ENCODE measurements around the gene ZNF641. TPM values are rescaled to one million over a fixed set of nuclear protein-coding genes. Genes with fewer than 3 reads are reported as not detected.
A peak's percentile ranks its signal among the peaks of the same experiment; 100 is the strongest.

The ZNF641 gene
- 10 to 100 TPM; 17.5 to 35.5 (median 20.5) TPM for total RNA-seq

GRCh38 chr12:48350249-48351021 is at the start of gene ZNF641:
Gene ZNF641 (minus strand): TSS chr12:48350919. CDS start chr12:48348090, 2,829 bp downstream.
- TF ChIP-seq, protein P1, sequence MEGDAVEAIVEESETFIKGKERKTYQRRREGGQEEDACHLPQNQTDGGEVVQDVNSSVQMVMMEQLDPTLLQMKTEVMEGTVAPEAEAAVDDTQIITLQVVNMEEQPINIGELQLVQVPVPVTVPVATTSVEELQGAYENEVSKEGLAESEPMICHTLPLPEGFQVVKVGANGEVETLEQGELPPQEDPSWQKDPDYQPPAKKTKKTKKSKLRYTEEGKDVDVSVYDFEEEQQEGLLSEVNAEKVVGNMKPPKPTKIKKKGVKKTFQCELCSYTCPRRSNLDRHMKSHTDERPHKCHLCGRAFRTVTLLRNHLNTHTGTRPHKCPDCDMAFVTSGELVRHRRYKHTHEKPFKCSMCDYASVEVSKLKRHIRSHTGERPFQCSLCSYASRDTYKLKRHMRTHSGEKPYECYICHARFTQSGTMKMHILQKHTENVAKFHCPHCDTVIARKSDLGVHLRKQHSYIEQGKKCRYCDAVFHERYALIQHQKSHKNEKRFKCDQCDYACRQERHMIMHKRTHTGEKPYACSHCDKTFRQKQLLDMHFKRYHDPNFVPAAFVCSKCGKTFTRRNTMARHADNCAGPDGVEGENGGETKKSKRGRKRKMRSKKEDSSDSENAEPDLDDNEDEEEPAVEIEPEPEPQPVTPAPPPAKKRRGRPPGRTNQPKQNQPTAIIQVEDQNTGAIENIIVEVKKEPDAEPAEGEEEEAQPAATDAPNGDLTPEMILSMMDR (IDR thresholded peaks at IDR 0.05), result no peak
- ATAC-seq (ENCODE audit: low FRiP score) (peak; percentile 95), DNase-seq (ENCODE audit: low spot score) (peak; percentile 46)

DNA sequence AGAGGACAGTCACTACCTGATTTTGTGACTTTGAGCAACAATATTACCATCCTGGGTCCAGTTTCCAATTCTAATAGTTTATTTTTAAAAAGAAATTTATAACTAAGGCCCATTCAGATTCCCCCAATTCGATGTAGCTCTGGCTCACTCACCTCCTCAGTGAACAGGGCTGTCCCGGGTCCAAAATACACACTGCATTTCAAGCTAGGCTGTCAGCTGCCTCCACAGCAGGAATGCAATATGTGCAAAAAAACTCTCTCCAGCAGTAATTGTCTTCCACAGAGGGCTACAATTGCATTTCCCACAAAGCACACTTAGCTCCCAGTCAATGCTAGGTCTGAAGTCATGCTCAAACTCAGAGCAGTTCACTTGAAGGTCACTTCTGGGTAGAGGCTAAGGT is 39.3 kb upstream of the ZNF641 start:
- ATAC-seq (ENCODE audit: low FRiP score), result no peak
- no peak for DNase-seq (ENCODE audit: low spot score)
- TF ChIP-seq, protein P1 (IDR thresholded peaks at IDR 0.05), result no peak

- ATAC-seq (ENCODE audit: low FRiP score) (no peak), DNase-seq (ENCODE audit: low spot score) (no peak)
- TF ChIP-seq, protein P1 (IDR thresholded peaks at IDR 0.05), result no peak
Measured at GRCh38 chr12:48389409-48389808, 38.7 kb upstream of the ZNF641 start.

- no peak for DNase-seq (ENCODE audit: low spot score)
- TF ChIP-seq, protein P1 (IDR thresholded peaks at IDR 0.05), result no peak
- peak; percentile 80 for ATAC-seq (ENCODE audit: low FRiP score)
Measured at GRCh38 chr12:48388938-48389337, 38.2 kb upstream of the ZNF641 start.

DNA sequence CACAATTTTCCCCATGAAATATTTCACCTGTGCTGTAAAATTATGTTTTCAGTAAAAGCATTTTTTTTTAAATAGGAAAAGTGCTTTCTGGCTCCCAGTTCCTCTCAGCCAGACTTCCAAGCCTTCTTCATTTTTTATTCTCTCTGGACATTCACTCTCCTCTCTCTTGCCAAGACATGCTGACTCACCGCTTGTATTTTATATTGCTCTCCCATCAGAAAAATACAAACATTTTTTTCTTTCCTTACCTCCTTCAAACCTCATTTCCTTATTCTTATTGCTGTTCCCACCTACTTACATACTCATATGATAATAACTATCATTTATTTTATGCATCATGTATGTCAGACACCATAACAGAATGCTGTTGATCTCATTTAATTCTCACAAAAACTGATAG is 37.7 kb upstream of the ZNF641 start:
- no peak for DNase-seq (ENCODE audit: low spot score)
- ATAC-seq (ENCODE audit: low FRiP score), result peak; percentile 79
- TF ChIP-seq, protein P1 (IDR thresholded peaks at IDR 0.05), result no peak

DNA sequence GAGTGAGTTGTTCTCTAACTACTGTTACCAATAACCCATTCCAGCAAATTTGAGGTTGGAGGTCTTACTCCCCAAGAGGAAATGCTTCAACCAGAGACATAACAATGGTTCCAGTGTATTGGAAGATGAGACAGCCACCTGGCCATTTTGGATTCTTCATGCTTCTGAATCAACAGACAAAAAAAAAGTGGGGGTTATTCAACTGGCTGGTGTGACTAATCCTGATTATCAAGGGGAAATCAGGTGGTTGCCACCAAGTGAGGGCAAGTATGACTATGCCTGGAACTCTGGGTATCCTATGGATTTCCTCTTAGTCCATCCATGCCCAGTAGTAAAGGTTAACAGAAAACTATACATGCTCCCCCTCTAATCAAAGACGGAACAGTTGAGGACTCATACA is 29.9 kb upstream of the ZNF641 start:
- no peak for DNase-seq (ENCODE audit: low spot score)
- ATAC-seq (ENCODE audit: low FRiP score), result no peak
- TF ChIP-seq, protein P1 (IDR thresholded peaks at IDR 0.05), result no peak

GRCh38 chr12:48379794-48380193 is 29.1 kb upstream of the ZNF641 start:
- TF ChIP-seq, protein P1 (IDR thresholded peaks at IDR 0.05), result no peak
- DNase-seq (ENCODE audit: low spot score), result no peak
- no peak for ATAC-seq (ENCODE audit: low FRiP score)
